Kidney (tissue), 14 donors: ENCODE measurements around the gene SMURF1. TPM values are rescaled to one million over a fixed set of nuclear protein-coding genes. Genes with fewer than 3 reads are reported as not detected.

Experiments
- DNase-seq, 5 donors: peaks; one replicate each; pipeline ENCODE4 v3.0.0-alpha.2; 2013 to 2020
- FAIRE-seq: peaks from 2 replicates; lab custom pipeline; 2012; peaks lifted over from hg19 to GRCh38; lab: Jason Lieb, UNC
- H3K27ac ChIP-seq, 2 donors: one replicate each; pipeline ENCODE4 v1.7.0; 2013; ENCODE audit warnings: low read depth in 2 of 2, low read length in 2 of 2, inconsistent platforms in 1 of 2
- H3K27me3 ChIP-seq: one replicate; pipeline ENCODE4 v1.7.1; 2013; ENCODE audit warnings: low read length, inconsistent platforms; ENCODE audit not compliant: control insufficient read depth, insufficient read depth
- H3K36me3 ChIP-seq, 3 donors: one replicate each; pipeline versions ENCODE4 v1.7.0 to v1.7.1; 2013; ENCODE audit warnings: low read length in 3 of 3, control low read depth in 1 of 3, inconsistent platforms in 1 of 3; ENCODE audit not compliant: insufficient read depth in 3 of 3, control insufficient read depth in 2 of 3
- H3K4me1 ChIP-seq, 3 donors: one replicate each; pipeline versions ENCODE4 v1.7.0 to v1.7.1; 2013; ENCODE audit warnings: low read length in 3 of 3, inconsistent platforms in 1 of 3, low read depth in 1 of 3; ENCODE audit not compliant: control insufficient read depth in 2 of 3, insufficient read depth in 2 of 3
- H3K4me3 ChIP-seq, 3 donors: one replicate each; pipeline versions ENCODE4 v1.7.0 to v1.8.1; 2013; ENCODE audit warnings: low read length in 3 of 3, control low read depth in 1 of 3, inconsistent platforms in 1 of 3
- H3K9ac ChIP-seq, 3 donors: one replicate each; pipeline versions ENCODE4 v1.7.0 to v1.7.1; 2013; ENCODE audit warnings: low read length in 3 of 3, control low read depth in 1 of 3, inconsistent platforms in 1 of 3
- H3K9me3 ChIP-seq, 3 donors: one replicate each; pipeline versions ENCODE4 v1.7.0 to v1.7.1; 2013; ENCODE audit warnings: low read length in 3 of 3, control low read depth in 1 of 3, inconsistent platforms in 1 of 3; ENCODE audit not compliant: control insufficient read depth in 2 of 3, insufficient read depth in 1 of 3
- intact Hi-C: fragments of 100-400 bp; cut with DNase I; formaldehyde crosslinking; loops from one replicate; pipeline ENCODE4 v1.11.1; 2022
- polyA plus RNA-seq: library from polyadenylated mRNA; stranded (reverse); fragments of 350-450 nt; fragmentation: Illumina TruSeq; extraction: RNeasy Lipid Tissue Mini Kit (QIAGEN cat#74804); gene quantifications from one replicate; pipeline ENCODE4 v1.2.3, GENCODE V29; 2014; ENCODE audit warnings: low read depth, low replicate concordance; ENCODE audit not compliant: insufficient read depth
- total RNA-seq: library from RNA; stranded (reverse); fragmentation: NEBNext Ultra II Directional; extraction: Animal tissue kit (Norgen Biotek cat#: 25700); gene quantifications from one replicate; pipeline ENCODE4 v1.2.1, GENCODE V29; 2021
- TF ChIP-seq, protein P1 (sequence below): IDR thresholded peaks from 3 replicates; pipeline ENCODE4 v1.5.1; 2012; ENCODE audit warnings: mild to moderate bottlenecking, moderate library complexity, borderline replicate concordance; ENCODE audit not compliant: insufficient read depth; ENCODE audit errors: extremely low read depth
- donor health status: control.
- donor health status: control.
- donor health status: control.
- donor health status: control.
- donor health status: control.
- donor health status: DM: yes; HTN: yes; CAD: no.
- donor health status: Normal renal cell carcinoma (clear cell type).

The SMURF1 gene
- total and polyA plus RNA-seq, 2 donors from 2014 or later = 6.3 to 29.8 TPM

DNA sequence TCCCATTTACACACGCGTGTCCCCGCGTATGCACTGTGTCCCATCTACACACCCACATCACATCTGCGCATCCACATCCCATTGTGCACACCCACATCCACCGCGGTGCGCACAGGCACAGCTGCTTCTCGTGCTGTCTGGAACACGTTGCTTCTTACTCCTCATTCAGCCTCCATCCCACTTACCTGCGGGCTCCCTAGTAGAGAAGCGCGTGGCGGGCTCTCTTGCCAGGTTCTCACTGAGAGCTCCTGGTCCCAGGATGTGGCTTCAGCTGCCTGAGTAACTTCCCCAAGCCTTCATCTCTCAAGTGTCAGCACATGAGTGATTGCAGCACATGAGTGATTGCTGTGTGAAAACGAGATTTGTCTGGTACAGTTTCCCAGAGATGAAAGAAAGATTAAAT is 147.8 kb downstream of the SMURF1 start:
- Histone ChIP-seq H3K4me1 (peaks cover 0 to 3% (median 2%) of the 10 kb centered on the region in 3 donors), H3K27me3 (no peaks in the 10 kb centered on the region), H3K4me3 (no peak overlapping the region), H3K36me3 (peaks cover 2 to 65% (median 49%) of the 10 kb centered on the region in 3 donors), H3K9me3 (no peaks in the 10 kb centered on the region), H3K27ac (no peak overlapping the region), H3K9ac (no peak overlapping the region)
- TF ChIP-seq, protein P1, sequence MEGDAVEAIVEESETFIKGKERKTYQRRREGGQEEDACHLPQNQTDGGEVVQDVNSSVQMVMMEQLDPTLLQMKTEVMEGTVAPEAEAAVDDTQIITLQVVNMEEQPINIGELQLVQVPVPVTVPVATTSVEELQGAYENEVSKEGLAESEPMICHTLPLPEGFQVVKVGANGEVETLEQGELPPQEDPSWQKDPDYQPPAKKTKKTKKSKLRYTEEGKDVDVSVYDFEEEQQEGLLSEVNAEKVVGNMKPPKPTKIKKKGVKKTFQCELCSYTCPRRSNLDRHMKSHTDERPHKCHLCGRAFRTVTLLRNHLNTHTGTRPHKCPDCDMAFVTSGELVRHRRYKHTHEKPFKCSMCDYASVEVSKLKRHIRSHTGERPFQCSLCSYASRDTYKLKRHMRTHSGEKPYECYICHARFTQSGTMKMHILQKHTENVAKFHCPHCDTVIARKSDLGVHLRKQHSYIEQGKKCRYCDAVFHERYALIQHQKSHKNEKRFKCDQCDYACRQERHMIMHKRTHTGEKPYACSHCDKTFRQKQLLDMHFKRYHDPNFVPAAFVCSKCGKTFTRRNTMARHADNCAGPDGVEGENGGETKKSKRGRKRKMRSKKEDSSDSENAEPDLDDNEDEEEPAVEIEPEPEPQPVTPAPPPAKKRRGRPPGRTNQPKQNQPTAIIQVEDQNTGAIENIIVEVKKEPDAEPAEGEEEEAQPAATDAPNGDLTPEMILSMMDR = no peak
- DNase-seq (no peak), FAIRE-seq (no peak)
- intact Hi-C loops = no loop called here

DNA sequence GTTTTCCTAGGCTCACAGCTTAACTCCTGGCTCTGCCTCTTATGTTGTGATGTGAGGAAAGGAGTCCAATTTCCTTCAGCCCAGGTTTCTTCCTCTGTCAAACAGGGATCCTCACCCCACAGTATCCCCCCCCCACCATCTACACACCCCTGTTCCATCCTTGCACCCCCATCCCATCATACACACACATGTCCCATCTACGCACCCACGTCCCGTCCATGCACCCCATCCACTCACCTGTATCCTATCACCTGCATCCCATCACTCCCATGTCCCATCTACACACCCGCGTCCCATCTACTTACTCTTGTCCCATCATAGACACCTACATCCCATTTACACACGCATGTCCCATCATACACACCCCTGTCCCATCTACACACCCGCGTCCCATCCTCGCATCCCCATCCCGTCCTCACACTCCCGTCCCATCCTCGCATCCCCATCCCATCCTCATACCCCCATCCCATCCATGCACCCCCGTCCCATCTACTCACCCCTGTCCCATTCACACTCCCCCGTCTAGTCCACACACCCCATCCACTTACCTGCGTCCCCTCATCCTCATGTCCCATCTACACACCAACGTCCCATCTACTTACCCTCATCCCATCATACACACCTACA is 148.3 kb downstream of the SMURF1 start:
- intact Hi-C loops = no loop called here
- Histone ChIP-seq H3K27me3 (no peaks in the 10 kb centered on the region), H3K9me3 (no peaks in the 10 kb centered on the region), H3K4me3 (no peak overlapping the region), H3K36me3 (peaks cover 2 to 66% (median 51%) of the 10 kb centered on the region in 3 donors), H3K27ac (no peak overlapping the region), H3K4me1 (peaks cover 0 to 2% (median 0%) of the 10 kb centered on the region in 3 donors), H3K9ac (no peak overlapping the region)
- DNase-seq (no peak), FAIRE-seq (no peak)
- TF ChIP-seq, protein P1 = no peak

DNA sequence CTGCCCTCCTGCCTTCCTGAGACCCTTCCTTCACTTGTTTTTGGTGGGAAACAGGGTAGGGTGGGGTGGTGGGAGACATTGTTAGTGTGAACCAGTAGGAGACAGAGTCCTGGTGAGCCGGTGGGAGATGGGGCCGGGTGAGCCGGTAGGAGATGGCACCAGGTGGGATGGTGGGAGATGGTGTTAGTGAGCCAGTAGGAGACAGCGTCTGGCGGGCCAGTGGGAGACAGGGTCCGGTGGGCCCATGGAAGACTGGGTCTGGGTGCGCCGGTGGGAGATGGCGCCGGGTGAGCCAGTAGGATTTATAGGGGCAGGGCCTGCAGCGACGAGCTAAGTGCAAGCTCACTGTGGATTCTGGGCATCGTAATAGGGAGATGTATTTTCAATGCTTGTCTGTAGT is 148.8 kb downstream of the SMURF1 start:
- Histone ChIP-seq H3K9me3 (no peaks in the 10 kb centered on the region), H3K9ac (no peak overlapping the region), H3K27me3 (no peaks in the 10 kb centered on the region), H3K27ac (no peak overlapping the region), H3K4me3 (no peak overlapping the region), H3K4me1 (peaks cover 0 to 2% (median 0%) of the 10 kb centered on the region in 3 donors), H3K36me3 (peaks cover 2 to 65% (median 54%) of the 10 kb centered on the region in 3 donors)
- intact Hi-C loops = no loop called here
- FAIRE-seq (no peak), DNase-seq (no peak)
- TF ChIP-seq, protein P1 = no peak
